LNCAP (cell line): ENCODE results near the gene NUCKS1.

Source experiments
- CTCF ChIP-seq: fragments of 450-650 bp; IDR thresholded peaks from 2 replicates; pipeline ENCODE4 v1.5.1; 2017; ENCODE audit warnings: mild to moderate bottlenecking

The NUCKS1 gene

GRCh38 chr1:205751036-205751651 lies 1.2 kb upstream of the NUCKS1 start:
- TF ChIP-seq CTCF, result no peak

DNA sequence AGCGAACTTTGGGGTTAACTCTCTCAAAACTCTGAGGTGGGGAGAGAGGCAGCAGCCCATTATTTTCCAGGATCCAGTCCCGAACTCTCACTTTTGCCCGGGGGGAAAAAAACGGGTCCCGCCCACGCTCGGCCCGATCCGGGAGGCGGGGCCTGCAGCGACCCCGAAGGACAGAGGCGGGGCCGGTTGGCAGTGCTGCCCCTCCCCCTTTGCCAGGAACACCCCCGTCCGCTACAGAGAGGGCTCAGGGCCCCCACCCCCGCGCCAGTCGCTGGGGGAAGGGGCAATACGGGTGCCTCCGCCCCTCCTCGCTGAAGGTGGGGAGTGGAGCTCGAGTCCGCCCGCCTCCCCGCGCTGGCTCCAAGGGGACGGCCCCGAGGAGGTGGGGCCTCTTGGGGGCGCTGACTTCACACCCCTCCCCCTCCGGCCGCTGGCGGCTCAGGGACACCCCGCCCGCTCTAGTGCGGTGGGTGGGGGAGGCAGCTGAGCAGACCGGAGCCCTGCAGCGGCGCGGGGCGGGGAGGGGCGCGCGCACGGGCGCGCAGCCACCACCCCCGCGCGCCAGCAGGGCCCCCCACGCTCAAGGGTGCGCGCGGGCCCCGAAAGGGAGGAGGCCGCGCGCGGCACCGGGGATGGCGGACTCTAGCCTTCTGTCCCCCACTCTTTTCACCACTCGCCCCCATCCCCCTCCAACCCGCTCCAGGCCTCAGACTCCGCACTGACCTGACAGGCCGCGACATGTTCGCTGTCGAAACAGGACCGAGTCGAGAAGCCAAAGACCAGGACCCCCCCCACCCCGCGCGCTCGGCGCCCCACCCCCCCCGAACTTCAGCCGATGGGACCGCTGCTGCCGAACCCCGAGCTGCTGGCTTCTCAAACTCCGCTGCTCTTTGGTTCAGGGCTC lies 496 bp downstream of the NUCKS1 start:
- TF ChIP-seq CTCF, result no peak; the same call in 1 of the 2 replicates

GRCh38 chr1:205748403-205749233 lies 1.4 kb downstream of the NUCKS1 start:
- no peak for TF ChIP-seq CTCF

GRCh38 chr1:205746757-205747412 lies 3.1 kb downstream of the NUCKS1 start:
- TF ChIP-seq CTCF, result no peak

DNA sequence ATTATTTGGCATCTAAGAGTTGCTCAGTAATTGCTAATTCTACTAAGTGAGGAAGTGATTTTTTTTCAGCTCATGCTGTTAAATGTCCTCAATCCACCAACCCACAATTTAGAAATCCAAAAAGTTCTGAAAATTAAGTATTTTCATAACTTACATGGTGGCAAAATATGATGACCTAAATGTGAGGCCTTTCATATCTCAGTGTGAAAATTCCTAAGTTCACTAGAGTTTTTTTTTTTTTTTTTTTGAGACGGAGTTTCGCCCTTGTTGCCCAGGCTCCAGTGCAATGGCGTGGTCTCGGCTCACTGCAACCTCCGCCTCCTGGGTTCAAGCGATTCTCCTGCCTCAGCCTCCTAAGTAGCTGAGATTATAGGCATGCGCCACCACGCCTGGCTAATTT lies 5.6 kb downstream of the NUCKS1 start:
- TF ChIP-seq CTCF, result no peak

- TF ChIP-seq CTCF, result no peak
These were observed 6.0 kb downstream of the NUCKS1 start for GRCh38 chr1:205743977-205744376.

- no peak for TF ChIP-seq CTCF
These were observed 8.3 kb downstream of the NUCKS1 start for GRCh38 chr1:205741681-205742080.
